HL-60/S4 treated with phorbol 12-myristate 13-acetate at 8.2 ng/mL for 4 days and 3 days (cell line): ENCODE data around the gene LEFTY1.
"Not testable (repeated sequence)": the region's sequence is repeated elsewhere in the genome, so short reads cannot be mapped to it uniquely, and the experiment has no call there.

ENCODE experiments used
- in situ Hi-C: fragments of 300-500 bp; cut with MboI; formaldehyde crosslinking; loops from 2 replicates; pipeline ENCODE4 v1.15.0; 2022; ENCODE audit warnings: low sequenced_read_pairs

LEFTY1 gene

GRCh38 chr1:225889743-225890142 is 797 bp upstream of the LEFTY1 start:
- in situ Hi-C loops = no loop called here

- in situ Hi-C loops = no loop called here
These were observed 553 bp downstream of the LEFTY1 start for GRCh38 chr1:225888289-225888897.

GRCh38 chr1:225887554-225888288 is 1.2 kb downstream of the LEFTY1 start:
- in situ Hi-C loops = not testable (repeated sequence)

- in situ Hi-C loops = no loop called here
These were observed 2.0 kb downstream of the LEFTY1 start for GRCh38 chr1:225887030-225887314.

DNA sequence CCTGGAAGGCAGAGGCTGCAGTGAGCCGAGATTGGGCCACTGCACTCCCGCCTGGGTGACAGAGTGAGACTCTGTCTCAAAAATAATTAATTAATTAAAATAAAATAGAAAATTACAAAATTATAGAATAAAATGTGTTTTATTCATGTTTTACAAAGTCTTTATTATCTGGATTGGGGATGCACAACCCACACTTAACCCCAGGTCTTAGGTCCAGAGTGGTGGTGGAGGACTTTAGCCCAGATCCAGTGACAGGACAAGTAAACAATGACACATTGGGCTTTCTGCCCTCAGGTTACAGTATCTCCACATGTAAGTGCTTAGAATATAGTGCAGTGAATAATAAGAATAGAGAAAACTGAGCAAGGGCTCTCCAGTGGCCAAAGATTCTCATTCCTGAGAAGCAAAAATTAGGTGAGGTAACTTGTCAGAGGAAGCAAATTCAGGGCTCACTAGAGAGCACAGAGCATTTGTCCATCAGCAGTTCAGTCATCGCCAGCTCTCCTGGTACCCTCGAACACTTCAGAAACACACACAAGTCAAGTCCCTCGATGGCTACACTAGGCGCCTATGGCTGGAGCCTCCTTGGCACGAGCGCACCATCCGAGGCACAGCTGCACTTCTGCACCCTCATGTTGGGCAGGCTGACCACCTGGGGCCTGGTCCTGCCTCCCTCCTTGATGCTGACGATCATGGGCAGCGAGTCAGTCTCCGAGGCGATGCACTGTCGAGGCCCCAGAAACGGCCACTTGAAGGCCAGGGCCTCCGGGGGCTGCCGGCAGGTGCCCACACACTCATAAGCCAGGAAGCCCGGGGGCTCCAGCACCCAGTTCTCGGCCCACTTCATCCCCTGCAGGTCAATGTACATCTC is 2.6 kb downstream of the LEFTY1 start:
- in situ Hi-C loops = no loop called here

GRCh38 chr1:225885336-225885735 is 3.6 kb downstream of the LEFTY1 start:
- in situ Hi-C loops = no loop called here

DNA sequence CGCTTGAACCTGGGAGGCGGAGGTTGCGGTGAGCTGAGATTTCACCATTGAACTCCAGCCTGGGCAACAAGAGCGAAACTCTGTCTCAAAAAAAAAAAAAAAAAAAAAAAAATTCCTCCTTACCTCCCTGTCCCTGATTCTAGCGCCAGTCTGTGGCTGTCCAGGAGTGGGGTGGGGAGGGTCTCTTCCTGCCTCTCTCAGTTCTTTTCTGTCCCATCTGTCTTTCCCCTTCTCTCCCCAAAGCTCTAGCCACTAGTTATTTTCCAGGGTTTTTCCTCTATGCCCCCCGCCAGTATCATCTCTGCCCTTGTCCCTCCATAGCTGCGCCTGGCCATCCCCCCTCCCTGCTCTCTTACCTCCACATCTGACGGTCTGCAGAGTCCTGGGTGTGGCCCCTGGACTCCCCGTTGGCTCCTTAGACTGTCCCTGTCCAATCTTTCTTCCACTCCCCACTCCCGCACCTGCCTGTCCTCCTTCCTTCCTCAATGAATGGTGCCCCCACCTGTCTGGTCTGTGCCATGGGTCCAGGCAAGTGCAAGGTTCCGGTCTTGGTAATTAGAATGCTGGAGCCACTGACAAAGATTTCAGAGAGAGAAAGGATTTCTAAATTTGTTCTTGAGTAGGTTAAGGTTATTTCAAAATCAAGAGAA is 5.2 kb downstream of the LEFTY1 start:
- in situ Hi-C loops = no loop called here

- in situ Hi-C loops = no loop called here
These were observed 6.0 kb downstream of the LEFTY1 start for GRCh38 chr1:225882694-225883615.

DNA sequence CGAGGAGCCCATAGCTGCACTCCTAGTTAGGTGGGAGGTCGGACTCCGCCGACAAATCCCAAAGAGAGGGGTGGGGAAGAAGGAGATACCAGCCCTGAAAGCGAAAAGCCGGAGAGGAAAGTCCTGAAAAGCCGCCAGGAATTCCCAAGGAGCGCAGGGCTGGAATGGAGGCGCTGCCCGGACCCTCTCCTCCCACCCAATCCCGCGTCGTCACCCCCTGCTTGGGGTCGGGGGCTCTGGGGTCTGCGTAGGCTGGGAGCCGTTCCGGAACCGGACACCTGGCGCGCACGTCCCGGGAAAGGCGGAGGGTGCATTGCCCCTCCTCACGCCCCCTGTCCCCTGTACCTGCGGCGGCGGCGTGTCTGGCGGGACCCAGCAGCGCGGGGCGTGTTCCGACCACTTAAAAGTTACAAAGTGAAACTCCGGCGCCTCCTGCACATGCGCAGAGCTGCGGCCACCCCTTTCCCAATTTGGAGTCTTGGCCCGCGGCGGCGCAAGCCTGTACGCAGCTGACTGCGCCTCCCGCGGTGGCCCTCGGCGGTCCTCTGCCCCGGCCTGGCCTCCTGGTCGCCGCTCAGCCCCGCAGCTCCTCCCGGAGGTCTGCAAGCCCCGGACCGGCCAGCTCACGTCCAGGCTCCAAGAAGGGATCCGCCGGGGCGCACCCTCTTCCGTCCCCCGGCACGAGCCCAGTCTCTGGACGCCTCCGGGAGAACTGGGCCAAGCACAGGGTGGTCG is 6.8 kb downstream of the LEFTY1 start, which contains the start of gene TMEM63A:
Gene TMEM63A, minus strand, starts transcription at position 422 of the 735 bp plus-strand sequence. CDS start 4,800 bp downstream, outside the sequence.
- in situ Hi-C loops = no loop called here

DNA sequence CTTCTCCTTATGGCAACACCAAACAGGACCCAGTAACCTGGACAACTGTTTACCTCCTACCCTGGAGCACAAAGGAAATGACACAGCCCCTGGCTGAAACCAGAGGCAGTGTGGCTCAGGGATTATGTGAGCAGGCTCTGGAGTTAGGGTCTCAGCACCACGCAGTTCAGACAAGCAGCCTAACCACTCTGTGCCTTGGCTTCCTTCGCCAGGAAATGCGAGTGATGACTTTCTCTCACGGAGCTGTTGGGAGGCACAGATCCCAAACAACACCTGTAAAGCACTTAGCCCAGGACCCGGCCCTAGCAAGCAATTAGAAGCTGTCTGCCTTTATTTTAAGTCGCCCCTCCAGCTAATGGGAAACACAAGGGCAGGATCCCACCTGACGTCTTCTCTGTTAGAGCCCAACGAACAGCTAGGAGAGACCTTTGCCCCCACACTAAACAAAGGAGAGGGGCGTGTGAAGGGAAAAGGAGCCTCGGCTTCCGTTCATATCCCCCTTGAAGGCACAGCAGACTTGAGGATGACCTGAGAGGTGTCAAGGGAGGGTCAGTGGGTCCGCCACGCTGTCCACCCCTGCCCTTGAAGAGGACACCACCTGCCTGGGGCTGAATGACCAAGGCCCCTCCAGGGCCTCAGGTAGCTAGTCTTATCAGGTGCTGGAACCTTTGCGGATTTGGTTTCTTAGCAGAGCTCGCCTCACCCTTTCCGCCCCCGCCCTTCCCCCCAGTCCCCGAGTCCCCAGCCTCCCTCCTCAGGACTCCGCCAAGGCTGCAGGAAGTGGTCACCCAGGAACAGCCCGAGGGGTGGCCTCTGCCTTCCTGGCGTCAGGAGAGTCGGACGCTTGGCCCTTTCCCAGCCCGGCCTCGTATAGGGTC is 7.6 kb downstream of the LEFTY1 start:
- in situ Hi-C loops = no loop called here

DNA sequence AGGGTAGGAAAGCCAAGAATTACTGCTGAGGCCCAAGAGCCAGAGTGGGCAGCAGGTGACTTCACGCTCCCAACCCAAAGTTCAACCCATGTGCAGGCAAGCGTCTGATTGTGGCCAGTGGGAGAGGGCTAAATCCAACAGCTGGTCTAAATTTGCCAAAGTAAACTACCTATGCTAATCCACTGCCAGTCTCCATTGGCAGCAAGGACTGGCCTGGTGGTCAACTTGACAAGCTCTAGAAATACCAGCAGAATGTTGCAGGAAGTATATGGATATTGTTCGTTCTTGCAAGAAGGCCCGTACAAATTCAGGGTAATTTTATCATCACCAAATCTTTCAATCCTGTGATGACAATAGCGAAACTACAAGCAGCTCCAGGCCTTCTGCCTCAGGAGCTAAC is 8.3 kb downstream of the LEFTY1 start:
- in situ Hi-C loops = no loop called here

GRCh38 chr1:225880222-225880588 is 8.7 kb downstream of the LEFTY1 start:
- in situ Hi-C loops = no loop called here

GRCh38 chr1:225879521-225880221 is 9.3 kb downstream of the LEFTY1 start:
- in situ Hi-C loops = no loop called here

GRCh38 chr1:225878282-225878681 is 10.7 kb downstream of the LEFTY1 start:
- in situ Hi-C loops = no loop called here

- in situ Hi-C loops = no loop called here
These were observed 11.4 kb downstream of the LEFTY1 start for GRCh38 chr1:225877580-225877979.

GRCh38 chr1:225876900-225877510 is 11.9 kb downstream of the LEFTY1 start:
- in situ Hi-C loops = no loop called here

GRCh38 chr1:225875044-225875815 is 13.7 kb downstream of the LEFTY1 start:
- in situ Hi-C loops = no loop called here
